SHP77 (cell line): ENCODE results near the gene HSPG2.

Experiments
- DNase-seq, 2 experiments: peaks; one replicate each; lab custom pipeline; 2025; lab: John Stamatoyannopoulos, UW

The HSPG2 gene

DNA sequence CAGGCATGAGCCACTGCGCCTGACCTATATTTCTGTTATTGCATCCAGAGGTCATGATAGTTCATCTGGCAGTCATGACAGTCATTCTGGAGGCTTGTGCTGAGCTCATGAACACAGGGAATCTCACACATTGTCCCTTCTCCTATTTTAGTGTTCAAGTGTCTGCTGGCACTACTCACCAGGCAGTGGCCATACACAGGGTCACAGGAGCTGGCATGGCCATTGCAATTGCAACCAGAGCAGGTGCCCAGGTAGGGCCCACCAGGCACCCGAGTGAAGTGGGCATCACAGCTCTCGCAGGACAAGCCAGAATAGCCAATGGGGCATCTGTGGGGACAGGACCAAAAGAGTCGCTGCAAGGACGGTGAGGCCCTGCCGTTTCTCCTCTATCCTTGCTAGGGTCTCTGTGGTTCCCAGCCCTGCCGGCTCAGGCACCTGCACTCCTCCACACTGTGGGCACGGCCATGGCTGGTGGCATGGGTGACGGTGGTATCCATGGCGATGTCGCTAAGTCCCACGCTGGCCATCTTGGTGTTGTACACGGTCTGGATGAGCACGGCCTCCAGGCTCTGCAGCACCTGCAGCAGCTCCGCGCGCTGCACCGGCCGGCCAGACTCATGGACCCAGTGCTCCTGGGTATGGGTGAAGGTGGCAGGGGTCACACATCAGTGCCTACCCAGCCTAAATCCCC lies 57.0 kb downstream of the HSPG2 start:
- DNase-seq = no peak

DNA sequence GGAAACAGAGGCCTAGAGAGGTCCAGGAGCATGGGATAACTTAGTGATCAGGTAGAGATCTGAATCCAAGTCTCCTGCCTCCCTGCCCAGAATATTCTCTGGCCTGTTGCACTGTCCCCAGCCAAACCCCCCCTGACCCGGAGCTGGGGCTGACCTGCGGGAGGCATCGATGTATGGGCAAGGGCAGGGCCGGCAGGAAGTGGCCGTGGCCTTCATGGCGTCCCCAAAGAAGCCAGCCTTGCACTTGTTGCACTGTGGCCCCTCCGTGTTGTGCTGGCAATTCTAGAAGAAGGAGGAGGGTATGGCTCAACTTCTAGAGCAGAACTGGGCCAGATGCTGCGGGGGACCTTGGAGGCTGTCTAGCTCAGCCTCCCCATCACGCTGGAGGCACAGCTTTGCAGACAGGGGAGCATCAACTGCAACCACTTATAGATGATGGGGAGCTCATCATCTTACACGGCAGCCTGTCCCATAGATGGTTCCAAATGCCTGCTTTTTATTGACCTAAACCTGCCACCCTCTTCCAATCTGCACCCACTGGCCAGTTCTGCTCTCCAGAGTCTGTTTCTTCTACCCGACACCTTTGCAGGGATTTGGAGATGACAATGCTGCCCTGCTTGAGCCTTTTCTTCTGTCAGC lies 58.2 kb downstream of the HSPG2 start:
- no peak for DNase-seq

DNA sequence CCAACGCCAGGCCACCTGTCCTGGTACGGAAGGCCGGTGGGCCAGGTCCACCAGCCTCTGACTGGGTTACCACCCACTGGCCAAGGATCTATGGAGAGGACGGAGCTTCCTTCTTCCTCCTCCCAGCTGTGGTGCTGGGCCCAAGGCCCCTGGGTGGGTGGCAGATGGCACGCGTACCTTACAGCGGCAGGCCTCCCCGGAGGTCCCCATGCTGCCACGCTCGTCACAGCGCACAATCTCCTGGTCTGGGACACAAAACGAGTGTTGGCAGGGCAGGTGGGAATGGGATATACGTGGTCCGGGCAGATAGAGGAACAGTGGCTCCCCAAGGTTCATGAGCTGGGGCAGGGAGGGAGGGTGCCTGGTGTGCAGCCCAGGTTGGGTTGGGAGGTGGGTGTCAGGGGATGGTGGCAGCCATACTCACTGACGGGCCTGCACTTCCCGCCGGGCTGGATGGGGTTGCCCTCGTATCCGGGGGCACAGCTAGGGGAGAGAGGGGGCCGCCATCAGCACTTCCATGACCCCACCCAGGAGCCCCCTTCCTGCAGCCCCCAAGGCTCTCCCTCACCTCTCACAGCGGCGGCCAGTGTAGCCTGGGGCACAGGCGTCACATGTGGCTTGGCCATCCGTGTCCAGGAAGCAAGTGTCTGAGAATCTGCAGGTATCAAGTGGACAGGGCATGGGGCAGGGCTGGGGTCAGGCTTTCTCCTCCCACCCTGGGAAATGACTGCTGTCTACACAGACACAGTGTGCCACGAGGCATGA lies 58.9 kb downstream of the HSPG2 start:
- no peak for DNase-seq

DNA sequence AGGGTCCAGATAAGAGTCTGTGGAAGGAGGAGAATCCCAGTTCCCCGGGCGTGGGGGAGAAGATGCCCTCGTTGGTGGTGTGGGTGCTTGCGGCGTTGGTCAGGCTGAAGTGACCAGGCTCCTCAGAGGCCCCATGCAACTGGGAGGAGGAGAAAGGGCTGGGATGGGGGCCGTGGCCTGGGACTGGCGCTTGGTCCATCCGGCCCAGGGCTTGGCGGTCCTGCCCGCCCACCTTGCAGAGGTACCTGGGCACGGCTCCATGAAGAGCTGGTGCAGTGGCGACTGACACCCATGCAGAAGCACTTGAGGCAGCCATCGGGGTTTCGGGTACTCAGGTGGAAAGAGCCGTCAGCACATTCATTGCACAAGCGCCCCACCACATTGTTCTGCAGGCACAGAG lies 60.8 kb downstream of the HSPG2 start:
- no peak for DNase-seq

DNA sequence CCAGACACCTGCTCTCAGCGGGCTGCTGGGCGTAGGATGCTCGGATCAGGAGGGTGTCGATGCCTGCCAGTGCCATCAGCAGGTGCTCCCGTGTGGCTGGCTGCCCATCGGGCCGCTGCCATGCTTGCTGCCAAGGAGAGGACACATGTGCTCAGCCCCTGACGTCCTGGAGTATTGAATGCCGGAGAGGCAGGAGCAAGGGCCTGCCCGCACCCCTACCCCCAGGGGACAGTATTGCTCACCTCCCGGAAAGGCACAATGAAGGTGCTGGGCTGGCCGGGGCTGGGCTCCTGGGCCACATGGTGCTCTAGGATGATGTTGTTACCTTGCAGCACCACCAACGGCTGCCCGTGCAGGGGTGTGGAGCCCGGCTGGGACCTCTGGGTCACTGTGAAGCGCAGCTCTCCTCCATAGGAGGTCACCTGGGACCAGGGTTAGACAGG lies 61.5 kb downstream of the HSPG2 start:
- peak in 1 of 2 experiments; percentile 33 for DNase-seq

DNA sequence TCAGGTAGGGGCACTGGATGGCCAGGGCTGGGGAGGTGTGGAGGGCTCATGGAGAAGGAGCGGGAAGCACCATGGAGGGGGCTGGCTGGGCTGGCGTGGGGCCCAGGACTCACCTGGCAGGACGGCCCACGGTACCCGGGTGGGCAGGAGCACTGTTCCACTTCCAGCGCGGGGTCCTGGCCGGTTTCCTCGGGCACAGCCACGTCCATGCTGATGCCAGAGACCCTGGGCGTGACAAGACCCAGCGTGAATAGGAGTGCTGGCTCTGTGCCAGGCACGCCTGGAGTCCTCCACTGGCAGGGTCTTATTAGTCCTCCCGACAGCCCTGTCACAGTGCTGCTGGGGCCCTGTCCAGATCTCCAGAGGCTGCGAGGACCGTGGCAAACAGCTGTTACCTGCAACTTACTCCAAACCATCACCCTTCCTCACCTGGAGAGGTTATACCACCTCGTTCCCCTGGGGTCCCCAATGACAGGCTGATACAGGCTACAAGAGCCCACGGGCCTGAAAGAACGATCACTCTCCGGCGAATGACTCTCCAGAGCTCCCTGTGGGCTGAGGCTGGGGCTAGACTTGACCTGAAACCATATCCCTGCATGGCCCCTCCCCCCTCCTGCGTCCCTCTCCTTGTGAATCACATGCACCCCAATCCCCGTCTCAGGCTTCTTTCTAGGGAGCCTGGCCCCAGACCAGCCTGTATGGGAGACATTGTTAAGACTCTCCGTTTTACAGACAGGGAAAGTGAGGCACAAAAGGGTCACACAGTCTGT lies 62.1 kb downstream of the HSPG2 start:
- no peak for DNase-seq

DNA sequence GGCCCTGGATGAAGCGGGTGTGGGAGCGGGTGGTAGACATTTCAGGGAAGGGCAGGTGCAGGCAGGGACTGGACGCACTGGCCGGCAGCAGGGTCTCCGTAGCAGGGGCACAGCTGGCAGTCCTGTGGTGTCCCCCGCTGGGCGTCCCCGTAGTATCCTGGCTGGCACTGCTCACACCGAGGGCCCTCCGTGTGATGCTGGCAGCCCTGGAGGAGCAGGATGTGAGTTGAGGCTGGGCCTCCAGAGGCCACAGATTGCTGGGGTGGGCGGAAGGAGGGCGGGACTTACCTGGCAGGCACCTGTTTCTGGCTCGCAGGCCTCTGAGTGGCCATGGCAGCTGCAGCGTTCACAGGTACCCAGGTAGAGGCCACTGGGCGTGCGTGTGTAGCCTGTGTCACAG lies 62.8 kb downstream of the HSPG2 start:
- DNase-seq = no peak

DNA sequence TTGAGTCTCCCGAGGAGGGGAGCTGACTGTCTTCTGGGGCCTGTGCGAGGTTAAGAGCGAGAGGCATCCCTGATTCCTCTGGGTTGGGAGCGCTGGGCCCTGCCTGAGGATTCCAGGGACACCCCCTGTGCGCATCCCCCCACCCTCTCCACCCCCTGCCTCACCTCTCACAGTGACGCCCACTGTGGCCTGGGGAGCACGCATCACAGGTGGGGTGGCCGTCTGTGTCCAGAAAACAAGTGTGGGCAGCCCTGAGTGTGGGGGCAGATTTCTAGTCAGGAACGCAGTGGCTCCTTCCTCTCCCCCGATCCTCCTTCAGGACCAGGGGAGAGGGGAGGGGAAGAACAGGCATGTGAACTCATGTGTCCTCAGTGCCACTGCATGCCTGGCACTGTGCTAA lies 63.3 kb downstream of the HSPG2 start:
- no peak for DNase-seq

DNA sequence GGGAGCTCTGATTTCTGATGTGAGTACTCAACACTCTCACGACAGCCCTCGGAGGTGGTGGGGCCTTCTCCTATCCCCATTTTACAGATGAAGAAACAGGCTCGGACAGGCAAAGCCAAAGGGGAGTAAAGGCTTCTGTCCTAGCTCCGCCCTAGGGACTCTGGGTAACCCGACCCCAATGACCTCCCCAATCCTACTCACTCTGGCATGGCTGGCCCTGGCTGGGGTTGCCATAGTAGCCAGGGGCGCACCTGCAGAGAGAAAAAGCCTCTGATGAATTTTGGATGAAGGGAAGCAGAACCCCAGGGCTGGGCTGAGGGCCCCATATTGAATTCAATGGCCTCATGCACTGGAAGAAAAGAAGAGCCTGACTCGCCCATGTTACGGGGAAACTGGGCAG lies 63.9 kb downstream of the HSPG2 start:
- DNase-seq = no peak

DNA sequence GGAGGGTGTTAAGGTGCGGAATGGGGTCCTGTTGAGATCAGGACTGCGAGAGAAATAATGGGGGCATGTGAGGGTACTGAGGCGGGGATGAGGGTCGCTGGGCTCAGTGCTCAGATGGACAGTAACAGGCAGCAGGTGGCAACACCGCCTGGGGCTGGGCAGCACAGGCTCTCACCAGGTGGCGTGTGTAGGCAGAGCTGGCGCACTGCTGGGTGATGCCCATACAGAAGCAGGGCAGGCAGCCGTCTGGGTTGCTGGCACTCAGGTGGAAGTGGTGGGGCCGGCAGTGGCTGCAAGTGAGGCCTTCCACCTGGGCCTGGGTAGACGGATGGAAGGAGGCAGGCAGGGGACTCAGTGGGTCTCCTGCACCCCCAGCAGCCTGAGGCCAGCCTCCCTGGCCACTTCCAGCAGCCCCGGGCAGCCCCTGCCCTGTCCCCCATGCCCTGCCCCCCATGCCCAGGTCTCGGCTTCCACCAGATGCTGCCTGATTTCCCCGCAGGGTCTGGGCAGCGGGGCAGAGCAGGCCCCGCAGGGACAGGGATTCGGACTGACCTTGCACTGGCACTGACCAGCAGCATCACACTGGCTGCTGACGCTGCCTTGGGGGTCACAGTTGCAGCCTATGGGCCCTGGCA lies 64.5 kb downstream of the HSPG2 start:
- no peak for DNase-seq

DNA sequence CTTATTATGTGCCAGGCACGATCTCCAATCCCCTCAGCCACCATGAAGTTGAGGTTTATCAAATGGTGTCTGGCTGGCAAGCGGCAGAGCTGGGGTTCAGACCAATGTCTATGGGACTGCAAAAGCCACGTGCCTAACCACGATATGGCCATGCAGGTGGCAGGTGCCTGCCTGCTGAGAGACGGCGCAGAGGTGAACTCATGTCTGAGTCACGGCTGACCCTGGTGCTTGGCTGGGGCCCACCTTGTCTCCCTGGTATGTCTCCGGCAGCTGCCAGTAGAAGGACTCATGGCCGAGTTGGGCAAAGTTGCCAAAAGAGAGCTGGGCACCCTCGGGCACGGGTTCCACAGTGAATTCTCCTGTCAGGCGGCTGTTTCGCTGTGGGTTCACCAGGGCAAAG lies 65.2 kb downstream of the HSPG2 start:
- DNase-seq = no peak

DNA sequence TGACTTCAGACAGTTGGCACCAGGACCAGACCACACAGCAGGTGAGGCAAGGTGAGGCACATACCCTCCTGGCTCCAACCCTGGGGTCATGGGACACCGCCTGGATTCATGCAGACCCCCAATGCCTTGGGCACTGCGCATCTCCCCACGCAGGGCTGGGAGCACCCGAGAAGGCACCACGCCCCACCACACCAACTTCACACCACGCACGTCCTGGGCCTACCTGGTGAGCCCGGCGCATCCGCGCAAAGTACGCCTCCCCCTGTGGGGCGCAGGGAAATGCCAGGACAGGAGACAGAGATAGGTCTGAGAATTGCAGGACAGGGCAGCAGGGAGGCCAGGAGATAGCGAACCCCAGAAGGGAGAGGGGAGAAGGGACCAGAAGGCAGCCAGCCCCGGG lies 66.5 kb downstream of the HSPG2 start:
- DNase-seq = no peak

DNA sequence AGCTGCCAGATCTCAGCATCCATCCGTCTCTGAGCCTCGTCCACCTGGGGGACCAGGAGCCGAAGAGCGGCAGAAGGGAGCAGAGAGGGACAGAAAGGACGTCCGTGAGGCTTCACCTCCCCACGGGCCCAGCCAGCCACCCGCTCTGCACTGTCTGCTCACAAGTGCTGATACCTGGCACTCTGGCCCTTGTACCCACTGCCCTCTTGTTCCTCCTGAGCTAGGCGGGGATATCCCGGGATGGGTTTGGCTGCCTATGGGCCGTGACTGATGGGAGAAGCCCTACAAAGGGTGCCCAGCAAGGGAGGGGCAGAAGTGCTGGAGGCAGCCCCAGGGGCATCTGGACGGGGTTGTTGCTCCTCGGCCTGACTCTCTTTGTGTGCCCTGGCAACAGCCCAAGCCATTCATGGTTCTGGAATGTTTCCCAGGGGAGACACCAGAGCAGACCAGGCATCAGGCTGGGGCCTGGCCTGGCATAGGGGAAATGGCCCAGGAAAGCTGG lies 67.4 kb downstream of the HSPG2 start:
- DNase-seq = peak; percentile 49 to 56

DNA sequence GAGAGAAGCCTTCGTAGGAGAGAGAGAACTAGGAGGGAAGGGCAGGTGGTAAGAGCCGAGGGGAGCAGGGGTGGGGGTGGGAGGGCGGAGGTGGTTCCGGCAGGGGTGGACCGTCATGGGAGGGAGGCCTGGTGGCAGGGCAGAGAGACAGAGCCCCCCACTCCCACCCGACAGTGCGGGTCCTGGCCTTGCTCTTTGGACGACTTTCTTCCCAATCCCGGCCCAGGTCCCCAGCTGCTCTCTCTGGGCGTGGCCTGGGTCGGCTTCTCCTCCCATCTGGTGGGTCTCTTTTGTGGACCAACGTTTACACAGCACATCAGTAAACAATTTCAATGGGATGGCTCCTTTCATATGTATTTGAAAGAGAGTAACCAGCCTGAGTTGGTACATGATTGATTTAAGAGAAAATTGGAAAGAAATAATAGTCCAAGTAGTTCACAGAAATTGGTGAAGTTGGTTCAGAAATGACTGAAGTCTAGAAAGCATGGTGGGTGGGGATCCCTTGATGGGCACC lies 68.1 kb downstream of the HSPG2 start:
- DNase-seq = peak; percentile 33 to 60

DNA sequence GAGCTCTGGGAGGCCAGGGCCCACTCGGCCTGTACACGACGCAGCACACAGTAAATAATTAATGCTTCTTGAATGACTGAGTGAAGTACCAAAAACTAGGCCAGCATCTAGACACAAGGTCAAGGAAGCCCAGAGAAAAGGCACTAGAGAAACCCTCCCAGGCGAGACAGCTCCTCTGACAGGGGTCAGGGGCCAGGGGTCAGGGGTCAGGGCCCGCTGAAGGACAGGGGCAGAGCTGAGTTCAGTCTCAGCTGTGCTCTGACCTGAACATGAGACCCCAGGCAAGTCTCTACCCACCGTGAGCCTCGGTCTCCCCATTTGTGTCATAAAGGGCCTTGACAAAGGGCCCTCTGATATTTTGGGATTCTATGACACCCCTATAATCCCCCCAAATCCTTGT lies 68.6 kb downstream of the HSPG2 start:
- DNase-seq = no peak

DNA sequence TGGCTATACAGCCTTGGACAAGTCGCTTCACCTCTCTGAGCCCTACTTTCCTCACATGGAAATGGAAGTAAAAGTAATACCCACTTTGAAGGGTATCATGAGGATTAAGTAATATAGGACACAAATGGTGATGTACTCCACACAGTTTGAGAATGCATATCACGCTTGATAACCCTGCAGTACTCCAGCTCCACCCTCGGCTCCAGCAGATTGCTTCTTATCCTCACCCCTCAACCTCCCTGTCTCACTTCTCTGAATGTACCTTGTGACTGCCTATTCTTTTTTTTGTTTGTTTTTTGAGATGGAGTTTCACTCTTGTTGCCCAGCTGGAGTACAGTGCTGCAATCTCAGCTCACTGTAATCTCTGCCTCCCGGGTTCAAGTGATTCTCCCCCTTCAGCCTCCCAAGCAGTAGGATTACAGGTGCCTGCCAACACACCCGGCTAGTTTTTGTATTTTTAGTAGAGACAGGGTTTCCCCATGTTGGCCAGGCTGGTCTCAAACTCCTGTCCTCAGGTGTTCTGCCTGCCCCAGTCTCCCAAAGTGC lies 69.6 kb downstream of the HSPG2 start:
- no peak for DNase-seq

DNA sequence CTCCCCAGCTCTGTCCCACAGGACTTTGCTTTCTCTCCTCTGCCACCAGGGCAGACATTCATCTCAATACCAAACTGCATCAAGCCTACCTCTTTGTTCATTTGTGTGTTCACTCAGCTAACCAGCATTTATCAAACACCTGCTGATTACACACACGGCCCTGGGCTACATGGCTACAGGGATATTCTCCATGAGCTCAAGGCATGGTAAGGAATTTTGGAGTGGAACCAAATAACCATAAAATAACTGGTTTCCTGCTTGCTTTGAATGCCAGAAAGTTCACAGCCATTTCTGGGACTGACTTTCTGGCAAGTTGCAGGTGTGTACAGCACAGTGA lies 70.4 kb downstream of the HSPG2 start:
- no peak for DNase-seq

DNA sequence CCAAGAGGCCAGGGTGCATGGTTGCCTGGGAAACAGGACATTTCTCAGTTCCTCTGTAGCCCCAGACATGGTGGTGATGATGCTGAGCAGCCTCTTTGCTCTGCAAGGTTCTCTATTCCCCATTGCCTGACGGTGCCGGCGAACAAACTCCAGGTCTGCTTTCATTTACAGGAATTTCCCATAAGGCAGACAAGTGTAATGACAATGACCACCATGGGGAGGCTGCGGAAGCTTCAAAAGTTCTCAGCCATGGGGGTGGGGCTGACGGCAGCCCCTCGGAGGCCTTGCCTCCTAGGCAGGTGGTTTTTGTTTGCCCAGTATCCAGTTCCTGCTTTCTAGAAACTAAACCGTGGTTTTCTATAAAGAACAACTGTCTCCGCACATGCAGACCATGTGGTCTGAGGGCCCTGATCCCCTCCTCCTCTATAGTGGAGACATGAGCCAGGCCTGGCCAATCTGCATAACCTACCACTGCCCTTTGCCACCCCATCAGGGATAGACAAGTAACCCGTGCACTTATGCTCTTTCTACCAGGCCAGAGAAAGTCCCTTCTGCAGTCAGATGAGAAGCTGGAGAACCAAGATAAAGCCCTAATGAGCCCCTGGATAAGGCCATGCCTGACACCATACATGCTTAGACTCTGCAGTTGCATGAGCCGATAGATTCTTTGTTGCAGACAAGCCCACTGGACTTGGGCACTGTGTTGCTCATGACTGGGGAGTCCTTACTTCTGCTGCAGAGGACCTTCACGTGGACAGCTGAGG lies 71.0 kb downstream of the HSPG2 start:
- peak; percentile 58 to 71 for DNase-seq

DNA sequence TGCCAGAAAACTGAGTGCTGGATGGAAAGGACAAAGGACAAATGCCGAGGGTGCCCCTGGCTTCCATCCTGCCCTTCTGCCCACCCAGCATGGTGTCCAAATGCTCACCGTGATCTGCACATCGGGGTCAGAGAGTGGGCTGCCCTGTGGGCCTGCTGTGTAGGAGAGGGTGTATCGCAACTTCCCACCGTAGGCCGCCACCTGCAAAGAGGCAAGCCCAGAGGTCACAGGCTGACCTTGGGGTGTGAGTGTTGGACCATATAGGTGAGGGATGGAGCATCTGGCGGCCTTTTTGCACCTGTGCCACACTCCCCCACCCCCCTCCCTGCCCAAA lies 71.5 kb downstream of the HSPG2 start:
- no peak for DNase-seq

DNA sequence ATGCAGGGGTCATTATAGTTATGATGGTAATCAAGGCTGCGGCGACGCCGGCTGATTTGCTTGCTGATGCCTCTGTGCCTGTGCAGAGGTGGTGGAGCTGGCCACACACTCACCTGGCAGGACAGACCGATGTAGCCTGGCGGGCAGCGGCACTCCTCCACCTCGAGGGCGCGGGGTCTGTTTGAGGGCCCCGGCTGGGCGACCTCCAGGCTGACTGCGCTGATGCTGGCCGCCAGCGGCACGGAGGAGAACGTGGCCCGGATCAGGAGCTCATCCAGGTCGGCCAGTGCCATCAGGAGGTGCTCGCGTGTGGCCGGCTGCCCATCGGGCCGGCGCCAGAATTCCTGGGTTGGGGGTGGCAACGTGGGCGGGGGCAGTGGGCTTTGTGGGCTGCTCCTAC lies 72.4 kb downstream of the HSPG2 start:
- DNase-seq = no peak

DNA sequence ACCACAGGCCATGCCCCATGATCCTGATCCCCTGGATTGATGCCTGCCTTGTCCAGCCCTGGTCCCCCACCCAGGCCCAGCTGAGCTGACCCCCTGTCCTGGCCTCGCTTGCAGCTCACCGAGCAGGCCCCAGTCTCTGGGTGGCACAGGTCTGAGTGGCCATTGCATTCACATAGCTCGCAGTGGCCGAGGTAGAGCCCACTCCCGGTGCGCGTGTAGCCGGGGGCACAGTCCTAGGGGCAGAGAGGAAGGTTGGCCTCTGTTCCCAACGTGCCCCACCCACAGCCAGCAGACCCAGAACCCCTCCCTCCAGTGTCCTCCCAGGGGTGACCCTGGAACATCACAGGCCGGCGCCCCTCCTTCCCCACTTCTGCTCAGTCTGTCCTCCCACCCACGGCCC lies 73.1 kb downstream of the HSPG2 start:
- no peak for DNase-seq
